ENCODE results near the gene IFITM2.

DNA sequence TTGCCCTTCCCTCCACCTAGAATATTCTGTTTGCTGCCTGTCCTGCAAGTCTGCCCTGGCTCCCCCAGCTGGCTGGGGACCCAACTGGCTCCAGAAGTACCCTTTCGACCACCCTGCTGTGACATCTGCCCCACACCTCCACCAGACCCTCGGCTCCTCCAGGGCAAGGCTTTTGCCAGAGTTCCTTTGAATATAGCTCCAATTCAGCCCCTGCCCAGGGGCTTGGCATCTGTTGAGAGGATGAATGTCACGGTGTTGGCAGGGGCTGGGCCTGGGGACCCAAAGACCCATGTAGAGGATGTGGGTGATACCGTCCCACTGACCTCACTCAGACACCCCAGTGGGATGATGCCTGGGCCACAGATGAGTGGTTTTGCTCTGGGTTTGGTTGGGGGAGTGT lies 25.4 kb upstream of the IFITM2 start:
- TF ChIP-seq CTCF (conservative IDR thresholded peaks at IDR 0.05; ENCODE audit: low read length) (no peak), EZH2phosphoT487 (IDR thresholded peaks at IDR 0.05; ENCODE audit: borderline replicate concordance) (no peak)
